HG03457 (cell line): ENCODE measurements around the gene GPRC5A.

Source experiments
- ATAC-seq: cut with Tn5 transposase; IDR thresholded peaks from one replicate; pipeline ENCODE4 v1.9.1; 2021; ENCODE audit warnings: moderate number of reproducible peaks; ENCODE audit not compliant: unreplicated experiment

Gene GPRC5A

GRCh38 chr12:12909228-12909994 lies 18.0 kb downstream of the GPRC5A start:
- ATAC-seq, result no peak

- no peak for ATAC-seq
Observed at GRCh38 chr12:12909995-12910420, 18.6 kb downstream of the GPRC5A start.

GRCh38 chr12:12912711-12913110 lies 21.3 kb downstream of the GPRC5A start:
- ATAC-seq, result no peak

- ATAC-seq, result no peak
Observed at GRCh38 chr12:12915656-12916055, 24.3 kb downstream of the GPRC5A start.

GRCh38 chr12:12916135-12916944 lies 25.0 kb downstream of the GPRC5A start:
- no peak for ATAC-seq

- ATAC-seq, result no peak
Observed at GRCh38 chr12:12917517-12917916, 26.2 kb downstream of the GPRC5A start.

GRCh38 chr12:12918781-12919389 lies 27.5 kb downstream of the GPRC5A start:
- no peak for ATAC-seq

GRCh38 chr12:12919666-12920435 lies 28.5 kb downstream of the GPRC5A start:
- ATAC-seq, result no peak

- ATAC-seq, result no peak
Observed at GRCh38 chr12:12922191-12922616, 30.8 kb downstream of the GPRC5A start.

- no peak for ATAC-seq
Observed at GRCh38 chr12:12922978-12923377, 31.6 kb downstream of the GPRC5A start.

- ATAC-seq, result no peak
Observed at GRCh38 chr12:12924169-12924568, 32.8 kb downstream of the GPRC5A start.

GRCh38 chr12:12925388-12925787 lies 34.0 kb downstream of the GPRC5A start:
- ATAC-seq, result no peak

- ATAC-seq, result no peak
Observed at GRCh38 chr12:12926571-12927071, 35.3 kb downstream of the GPRC5A start.

- ATAC-seq, result no peak
Observed at GRCh38 chr12:12927211-12928079, 36.1 kb downstream of the GPRC5A start.

GRCh38 chr12:12929696-12930095 lies 38.3 kb downstream of the GPRC5A start:
- ATAC-seq, result no peak

- ATAC-seq, result no peak
Observed at GRCh38 chr12:12930633-12931219, 39.4 kb downstream of the GPRC5A start.

GRCh38 chr12:12933742-12934141 lies 42.4 kb downstream of the GPRC5A start:
- no peak for ATAC-seq

GRCh38 chr12:12934556-12934955 lies 43.2 kb downstream of the GPRC5A start:
- no peak for ATAC-seq

GRCh38 chr12:12936983-12937491 lies 45.7 kb downstream of the GPRC5A start:
- no peak for ATAC-seq
